ENCODE measurements around the gene SLC25A25.

SLC25A25 gene

GRCh38 chr9:128142061-128142460, 74.0 kb downstream of the SLC25A25 start:
- Histone ChIP-seq H3K4me1 (no peaks in the 10 kb centered on the region), H2AFZ (no peak overlapping the region), H3K27me3 (ENCODE audit: control insufficient read depth, insufficient read depth, low read length) (no peaks in the 10 kb centered on the region), H3K27ac (no peak overlapping the region), H3K36me3 (ENCODE audit: control insufficient read depth, insufficient read depth, low read length) (no peaks in the 10 kb centered on the region), H3K9ac (no peak overlapping the region), H3K4me3 (ENCODE audit: low read depth, low read length) (no peak overlapping the region), H3K4me2 (ENCODE audit: low read length) (no peak overlapping the region), H3K79me2 (no peaks in the 10 kb centered on the region), H3K9me3 (ENCODE audit: control insufficient read depth, low read length) (no peaks in the 10 kb centered on the region)
- TF ChIP-seq CTCF (IDR thresholded peaks at IDR 0.05), result no peak

- TF ChIP-seq CTCF (IDR thresholded peaks at IDR 0.05), result no peak
- Histone ChIP-seq H3K4me2 (ENCODE audit: low read length) (no peak overlapping the region), H3K36me3 (ENCODE audit: control insufficient read depth, insufficient read depth, low read length) (no peaks in the 10 kb centered on the region)
Measured at GRCh38 chr9:128142596-128142995, 74.6 kb downstream of the SLC25A25 start.

GRCh38 chr9:128143525-128144238, 75.7 kb downstream of the SLC25A25 start:
- Histone ChIP-seq H3K4me2 (ENCODE audit: low read length) (no peak overlapping the region), H3K9me3 (ENCODE audit: control insufficient read depth, low read length) (no peaks in the 10 kb centered on the region), H3K79me2 (no peaks in the 10 kb centered on the region), H3K4me3 (ENCODE audit: low read depth, low read length) (no peak overlapping the region), H3K4me1 (no peaks in the 10 kb centered on the region), H2AFZ (no peak overlapping the region), H3K36me3 (ENCODE audit: control insufficient read depth, insufficient read depth, low read length) (no peaks in the 10 kb centered on the region), H3K27me3 (ENCODE audit: control insufficient read depth, insufficient read depth, low read length) (no peaks in the 10 kb centered on the region), H3K27ac (no peak overlapping the region), H3K9ac (no peak overlapping the region)
- TF ChIP-seq CTCF (IDR thresholded peaks at IDR 0.05), result no peak

More at GRCh38 chr9:128142596-128142995, 74.6 kb downstream of the SLC25A25 start:
- Histone ChIP-seq H3K9me3 (ENCODE audit: control insufficient read depth, low read length) (no peaks in the 10 kb centered on the region), H3K79me2 (no peaks in the 10 kb centered on the region), H3K4me3 (ENCODE audit: low read depth, low read length) (no peak overlapping the region), H3K9ac (no peak overlapping the region), H3K27ac (no peak overlapping the region), H3K4me1 (no peaks in the 10 kb centered on the region), H2AFZ (no peak overlapping the region), H3K27me3 (ENCODE audit: control insufficient read depth, insufficient read depth, low read length) (no peaks in the 10 kb centered on the region)

- no peak overlapping the region for H3K9ac ChIP-seq
- no peaks in the 10 kb centered on the region for H3K79me2 ChIP-seq
- H3K4me1 ChIP-seq, result no peaks in the 10 kb centered on the region
- no peak overlapping the region for H3K27ac ChIP-seq
- H2AFZ ChIP-seq, result no peak overlapping the region
- H3K4me2 ChIP-seq (ENCODE audit: low read length), result no peak overlapping the region
- no peaks in the 10 kb centered on the region for H3K36me3 ChIP-seq (ENCODE audit: control insufficient read depth, insufficient read depth, low read length)
- no peaks in the 10 kb centered on the region for H3K27me3 ChIP-seq (ENCODE audit: control insufficient read depth, insufficient read depth, low read length)
- TF ChIP-seq CTCF (IDR thresholded peaks at IDR 0.05), result no peak
- H3K9me3 ChIP-seq (ENCODE audit: control insufficient read depth, low read length), result no peaks in the 10 kb centered on the region
- no peak overlapping the region for H3K4me3 ChIP-seq (ENCODE audit: low read depth, low read length)
Measured at GRCh38 chr9:128144239-128145181, 76.5 kb downstream of the SLC25A25 start.
